Esophagus muscularis mucosa (tissue), 4 donors: ENCODE results near the gene TUT4. TPM values are rescaled to one million over a fixed set of nuclear protein-coding genes. Genes with fewer than 3 reads are reported as not detected.

Experiments
- DNase-seq: peaks from one replicate; pipeline ENCODE4 v3.0.0-alpha.2; 2017; ENCODE audit errors: extremely low spot score
- H3K27ac ChIP-seq, 4 donors: fragments of 200-600 bp; sonication (generic); replicated peaks in 1 of 4; 1 replicate in 3 of 4; 2 replicates in 1 of 4; pipeline ENCODE4 v1.5.1; 2016 to 2019; ENCODE audit warnings: mild to moderate bottlenecking in 1 of 4
- H3K27me3 ChIP-seq, 4 donors: fragments of 200-600 bp; sonication (generic); one replicate each; pipeline versions ENCODE4 v1.5.1 to v1.6.0; 2016 to 2019
- H3K36me3 ChIP-seq, 4 donors: fragments of 200-600 bp; sonication (generic); one replicate each; pipeline ENCODE4 v1.5.1; 2016 to 2019
- H3K4me1 ChIP-seq, 4 donors: fragments of 200-600 bp; sonication (generic); one replicate each; pipeline ENCODE4 v1.5.1; 2016 to 2019
- H3K4me3 ChIP-seq, 4 donors: fragments of 200-600 bp; sonication (generic); 1 replicate in 2 of 4; 2 replicates in 2 of 4; pipeline ENCODE4 v1.5.1; 2016 to 2019; ENCODE audit warnings: mild to moderate bottlenecking in 4 of 4, moderate library complexity in 1 of 4
- H3K9me3 ChIP-seq, 4 donors: fragments of 200-600 bp; sonication (generic); 1 replicate in 3 of 4; 2 replicates in 1 of 4; pipeline ENCODE4 v1.5.1; 2016 to 2019
- CTCF ChIP-seq, 3 experiments: fragments of 200-600 bp in 2 of 3; fragments of 450-650 bp in 1 of 3; sonication (generic) in 2 of 3; IDR thresholded peaks; one replicate each; pipeline ENCODE4 v1.5.1; 2017 to 2019; ENCODE audit warnings: antibody characterized with exemption in 3 of 3, mild to moderate bottlenecking in 2 of 3, moderate library complexity in 1 of 3
- EP300 ChIP-seq: sonication (generic); formaldehyde crosslinking; IDR thresholded peaks from one replicate; pipeline ENCODE4 v1.6.1; 2017; ENCODE audit warnings: antibody characterized with exemption
- POLR2A ChIP-seq: fragments of 450-650 bp; IDR thresholded peaks from one replicate; pipeline ENCODE4 v1.6.1; 2017; ENCODE audit warnings: antibody characterized with exemption, moderate library complexity, mild to moderate bottlenecking, low read depth
- POLR2AphosphoS5 ChIP-seq, 2 donors: sonication (generic); formaldehyde crosslinking; IDR thresholded peaks; one replicate each; pipeline ENCODE4 v1.6.1; 2017; ENCODE audit warnings: antibody characterized with exemption in 2 of 2
- WGBS: methylation state at CpG from one replicate; pipeline ENCODE4 v1.1.5; 2018; 5-methylcytosine and 5-hydroxymethylcytosine counted together
- intact Hi-C: fragments of 100-400 bp; cut with DNase I; formaldehyde crosslinking; loops from one replicate; pipeline ENCODE4 v1.15.1; 2023
- total RNA-seq, 4 donors: library from RNA; depleted of rRNA; stranded (reverse); fragments of >200 nt; gene quantifications; one replicate each; pipeline versions ENCODE4 v1.1.0 to v1.2.1, GENCODE V29; 2016

The TUT4 gene
- total RNA-seq, 4 donors from 2014 or later: 32.3 to 58.6 (median 42.7) TPM

GRCh38 chr1:52593495-52593894, 40.6 kb upstream of the TUT4 start:
- H3K9me3 ChIP-seq: no peaks in the 10 kb centered on the region
- H3K27me3 ChIP-seq: no peaks in the 10 kb centered on the region
- no peak overlapping the region for H3K4me3 ChIP-seq
- no peak for DNase-seq
- WGBS: 100% methylated on average over 1 of the region's 1 CpG
- intact Hi-C loops: no loop called here
- H3K36me3 ChIP-seq: no peaks in the 10 kb centered on the region
- H3K4me1 ChIP-seq: no peaks in the 10 kb centered on the region
- no peak overlapping the region for H3K27ac ChIP-seq
- no peak for TF ChIP-seq POLR2AphosphoS5 (IDR thresholded peaks at IDR 0.05)
- no peak for TF ChIP-seq CTCF (IDR thresholded peaks at IDR 0.05)
- TF ChIP-seq POLR2A: no peak
- no peak for TF ChIP-seq EP300

- intact Hi-C loops: no loop called here
- Histone ChIP-seq H3K36me3 (no peaks in the 10 kb centered on the region), H3K4me1 (no peaks in the 10 kb centered on the region), H3K9me3 (no peaks in the 10 kb centered on the region), H3K4me3 (no peak overlapping the region), H3K27ac (no peak overlapping the region), H3K27me3 (no peaks in the 10 kb centered on the region)
- no peak for DNase-seq
- 83% methylated on average over 5 of the region's 5 CpGs for WGBS
- TF ChIP-seq EP300 (no peak), CTCF (IDR thresholded peaks at IDR 0.05) (no peak), POLR2A (no peak), POLR2AphosphoS5 (IDR thresholded peaks at IDR 0.05) (no peak)
These were observed 39.9 kb upstream of the TUT4 start for GRCh38 chr1:52592637-52593323.

- H3K27me3 ChIP-seq: no peaks in the 10 kb centered on the region
- H3K9me3 ChIP-seq: no peaks in the 10 kb centered on the region
- no peak overlapping the region for H3K4me3 ChIP-seq
- TF ChIP-seq POLR2AphosphoS5 (IDR thresholded peaks at IDR 0.05) (no peak), EP300 (no peak), CTCF (IDR thresholded peaks at IDR 0.05) (no peak), POLR2A (no peak)
- intact Hi-C loops: no loop called here
- no peaks in the 10 kb centered on the region for H3K4me1 ChIP-seq
- no peaks in the 10 kb centered on the region for H3K36me3 ChIP-seq
- no peak overlapping the region for H3K27ac ChIP-seq
- no peak for DNase-seq
- WGBS: 60% methylated on average over 6 of the region's 6 CpGs
These were observed 37.4 kb upstream of the TUT4 start for GRCh38 chr1:52590266-52590665.

GRCh38 chr1:52588535-52588934, 35.6 kb upstream of the TUT4 start:
- no peaks in the 10 kb centered on the region for H3K36me3 ChIP-seq
- TF ChIP-seq EP300: no peak
- no peaks in the 10 kb centered on the region for H3K4me1 ChIP-seq
- H3K4me3 ChIP-seq: no peak overlapping the region
- no peaks in the 10 kb centered on the region for H3K9me3 ChIP-seq
- no peaks in the 10 kb centered on the region for H3K27me3 ChIP-seq
- intact Hi-C loops: no loop called here
- no peak overlapping the region for H3K27ac ChIP-seq
- WGBS: 75% methylated on average over 1 of the region's 1 CpG
- DNase-seq: no peak

GRCh38 chr1:52588027-52588426, 35.1 kb upstream of the TUT4 start:
- no peaks in the 10 kb centered on the region for H3K4me1 ChIP-seq
- intact Hi-C loops: no loop called here
- no peak overlapping the region for H3K27ac ChIP-seq
- no peaks in the 10 kb centered on the region for H3K36me3 ChIP-seq
- peaks cover 0 to 2% (median 0%) of the 10 kb centered on the region in 4 donors for H3K27me3 ChIP-seq
- no peak for DNase-seq
- H3K4me3 ChIP-seq: no peak overlapping the region
- no peaks in the 10 kb centered on the region for H3K9me3 ChIP-seq
- TF ChIP-seq EP300 (no peak), POLR2AphosphoS5 (IDR thresholded peaks at IDR 0.05) (no peak), POLR2A (no peak), CTCF (IDR thresholded peaks at IDR 0.05) (no peak)
